ENCODE data around the gene SLC40A1. TPM values are rescaled to one million over a fixed set of nuclear protein-coding genes. Genes with fewer than 3 reads are reported as not detected.

Gene SLC40A1
- polyA plus RNA-seq, 1 donor from 2014 or later: 12.6 TPM

- Histone ChIP-seq H3K4me3 (ENCODE audit: low read length) (no peak overlapping the region), H3K9me3 (ENCODE audit: low read length) (no peaks in the 10 kb centered on the region), H3F3A (ENCODE audit: insufficient read depth, low read length, poor library complexity, severe bottlenecking) (no peaks in the 10 kb centered on the region), H4K20me1 (ENCODE audit: insufficient read depth) (no peaks in the 10 kb centered on the region), H3K79me2 (replicated peaks; ENCODE audit: insufficient read depth, low read length) (no peaks in the 10 kb centered on the region), H3K36me3 (ENCODE audit: insufficient read depth, low read length) (no peaks in the 10 kb centered on the region), H3K27ac (ENCODE audit: low read length) (no peak overlapping the region), H3K9ac (ENCODE audit: low read length) (no peak overlapping the region), H2AFZ (ENCODE audit: low read depth, low read length) (no peak overlapping the region), H3K27me3 (ENCODE audit: insufficient read depth, low read depth, low read length) (no peaks in the 10 kb centered on the region), H3K9me2 (ENCODE audit: insufficient read depth, low read length) (no peaks in the 10 kb centered on the region), H3K4me2 (ENCODE audit: low read length) (no peak overlapping the region)
- TF ChIP-seq CTCF (IDR thresholded peaks at IDR 0.05; ENCODE audit: poor library complexity, severe bottlenecking): no peak
- TF ChIP-seq EZH2 (IDR thresholded peaks at IDR 0.05; ENCODE audit: borderline replicate concordance, insufficient read depth, low read length, poor library complexity, severe bottlenecking): no peak
- no peak for TF ChIP-seq RAD21 (conservative IDR thresholded peaks at IDR 0.05)
- no peak for TF ChIP-seq POLR2AphosphoS5 (IDR thresholded peaks at IDR 0.05)
- no peak for TF ChIP-seq TAF1 (IDR thresholded peaks at IDR 0.05; ENCODE audit: low read depth)
- no peak for TF ChIP-seq REST (IDR thresholded peaks at IDR 0.05; ENCODE audit: borderline replicate concordance)
- TF ChIP-seq SMC3 (conservative IDR thresholded peaks at IDR 0.05; ENCODE audit: poor library complexity): no peak
- TF ChIP-seq EP300 (conservative IDR thresholded peaks at IDR 0.05; ENCODE audit: poor library complexity, severe bottlenecking): no peak
- no peak for TF ChIP-seq MXI1 (conservative IDR thresholded peaks at IDR 0.05; ENCODE audit: poor library complexity, severe bottlenecking)
These were observed 25.4 kb downstream of the SLC40A1 start for GRCh38 chr2:189555232-189555631.

- H3K79me2 ChIP-seq (replicated peaks; ENCODE audit: insufficient read depth, low read length): no peaks in the 10 kb centered on the region
- H3K9me2 ChIP-seq (ENCODE audit: insufficient read depth, low read length): no peaks in the 10 kb centered on the region
- no peak for TF ChIP-seq REST (IDR thresholded peaks at IDR 0.05; ENCODE audit: borderline replicate concordance)
- no peak for TF ChIP-seq TAF1 (IDR thresholded peaks at IDR 0.05; ENCODE audit: low read depth)
- no peak for TF ChIP-seq RAD21 (conservative IDR thresholded peaks at IDR 0.05)
- no peak for TF ChIP-seq EP300 (conservative IDR thresholded peaks at IDR 0.05; ENCODE audit: poor library complexity, severe bottlenecking)
- no peak for TF ChIP-seq POLR2AphosphoS5 (IDR thresholded peaks at IDR 0.05)
- TF ChIP-seq EZH2 (IDR thresholded peaks at IDR 0.05; ENCODE audit: borderline replicate concordance, insufficient read depth, low read length, poor library complexity, severe bottlenecking): no peak
- TF ChIP-seq SMC3 (conservative IDR thresholded peaks at IDR 0.05; ENCODE audit: poor library complexity): no peak
- TF ChIP-seq MXI1 (conservative IDR thresholded peaks at IDR 0.05; ENCODE audit: poor library complexity, severe bottlenecking): no peak
- TF ChIP-seq CTCF (IDR thresholded peaks at IDR 0.05; ENCODE audit: poor library complexity, severe bottlenecking): no peak
- H3F3A ChIP-seq (ENCODE audit: insufficient read depth, low read length, poor library complexity, severe bottlenecking): no peaks in the 10 kb centered on the region
- no peak overlapping the region for H3K4me3 ChIP-seq (ENCODE audit: low read length)
- no peak overlapping the region for H3K9ac ChIP-seq (ENCODE audit: low read length)
- H3K36me3 ChIP-seq (ENCODE audit: insufficient read depth, low read length): no peaks in the 10 kb centered on the region
- no peak overlapping the region for H2AFZ ChIP-seq (ENCODE audit: low read depth, low read length)
- H3K27me3 ChIP-seq (ENCODE audit: insufficient read depth, low read depth, low read length): no peaks in the 10 kb centered on the region
- no peaks in the 10 kb centered on the region for H4K20me1 ChIP-seq (ENCODE audit: insufficient read depth)
- H3K4me2 ChIP-seq (ENCODE audit: low read length): no peak overlapping the region
- H3K27ac ChIP-seq (ENCODE audit: low read length): no peak overlapping the region
- no peaks in the 10 kb centered on the region for H3K9me3 ChIP-seq (ENCODE audit: low read length)
These were observed 27.0 kb downstream of the SLC40A1 start for GRCh38 chr2:189553504-189554088.

All from neural cell (in vitro differentiated cells).